Panc1 (cell line): ENCODE results near the gene HIPK2.

Experiments
- CTCF ChIP-seq: fragments of 450-650 bp; IDR thresholded peaks from 2 replicates; pipeline ENCODE4 v1.5.1; 2017; ENCODE audit warnings: mild to moderate bottlenecking
- POLR2AphosphoS5 ChIP-seq: IDR thresholded peaks from 2 replicates; pipeline ENCODE4 v1.6.1; 2012; ENCODE audit warnings: mild to moderate bottlenecking, low read depth, low read length, moderate library complexity
- REST ChIP-seq, 2 experiments: IDR thresholded peaks; 2 replicates each; pipeline ENCODE4 v1.6.1; 2011 to 2012; ENCODE audit warnings: low read depth in 2 of 2, control low read depth in 1 of 2, low read length in 1 of 2, mild to moderate bottlenecking in 1 of 2, moderate library complexity in 1 of 2; ENCODE audit not compliant: insufficient read depth in 1 of 2
- SIN3A ChIP-seq: IDR thresholded peaks from 2 replicates; pipeline ENCODE4 v1.6.1; 2012; ENCODE audit warnings: low read depth, mild to moderate bottlenecking, low read length, moderate library complexity, borderline replicate concordance; ENCODE audit not compliant: insufficient read depth
- TCF7L2 ChIP-seq: IDR thresholded peaks from 2 replicates; pipeline ENCODE4 v1.6.1; 2011; ENCODE audit warnings: mild to moderate bottlenecking, low read depth, low read length, inconsistent platforms

GRCh38 chr7:139702313-139702731 lies 75.5 kb downstream of the HIPK2 start:
- TF ChIP-seq POLR2AphosphoS5, result no peak
- TF ChIP-seq CTCF, result no peak
- TF ChIP-seq REST (IDR thresholded peaks at IDR 0.05; ENCODE audit: insufficient read depth in 1 of 2, low read depth in 2 of 2, low read length in 1 of 2), result no peak
- TF ChIP-seq TCF7L2, result no peak
- TF ChIP-seq SIN3A, result no peak
